HG03039 (cell line): Measurements from ENCODE around the gene DNAI2.

Experiments used
- ATAC-seq: cut with Tn5 transposase; IDR thresholded peaks from one replicate; pipeline ENCODE4 v1.9.1; 2021; ENCODE audit warnings: mild to moderate bottlenecking, moderate library complexity; ENCODE audit not compliant: unreplicated experiment

Gene DNAI2, protein sequence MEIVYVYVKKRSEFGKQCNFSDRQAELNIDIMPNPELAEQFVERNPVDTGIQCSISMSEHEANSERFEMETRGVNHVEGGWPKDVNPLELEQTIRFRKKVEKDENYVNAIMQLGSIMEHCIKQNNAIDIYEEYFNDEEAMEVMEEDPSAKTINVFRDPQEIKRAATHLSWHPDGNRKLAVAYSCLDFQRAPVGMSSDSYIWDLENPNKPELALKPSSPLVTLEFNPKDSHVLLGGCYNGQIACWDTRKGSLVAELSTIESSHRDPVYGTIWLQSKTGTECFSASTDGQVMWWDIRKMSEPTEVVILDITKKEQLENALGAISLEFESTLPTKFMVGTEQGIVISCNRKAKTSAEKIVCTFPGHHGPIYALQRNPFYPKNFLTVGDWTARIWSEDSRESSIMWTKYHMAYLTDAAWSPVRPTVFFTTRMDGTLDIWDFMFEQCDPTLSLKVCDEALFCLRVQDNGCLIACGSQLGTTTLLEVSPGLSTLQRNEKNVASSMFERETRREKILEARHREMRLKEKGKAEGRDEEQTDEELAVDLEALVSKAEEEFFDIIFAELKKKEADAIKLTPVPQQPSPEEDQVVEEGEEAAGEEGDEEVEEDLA

DNA sequence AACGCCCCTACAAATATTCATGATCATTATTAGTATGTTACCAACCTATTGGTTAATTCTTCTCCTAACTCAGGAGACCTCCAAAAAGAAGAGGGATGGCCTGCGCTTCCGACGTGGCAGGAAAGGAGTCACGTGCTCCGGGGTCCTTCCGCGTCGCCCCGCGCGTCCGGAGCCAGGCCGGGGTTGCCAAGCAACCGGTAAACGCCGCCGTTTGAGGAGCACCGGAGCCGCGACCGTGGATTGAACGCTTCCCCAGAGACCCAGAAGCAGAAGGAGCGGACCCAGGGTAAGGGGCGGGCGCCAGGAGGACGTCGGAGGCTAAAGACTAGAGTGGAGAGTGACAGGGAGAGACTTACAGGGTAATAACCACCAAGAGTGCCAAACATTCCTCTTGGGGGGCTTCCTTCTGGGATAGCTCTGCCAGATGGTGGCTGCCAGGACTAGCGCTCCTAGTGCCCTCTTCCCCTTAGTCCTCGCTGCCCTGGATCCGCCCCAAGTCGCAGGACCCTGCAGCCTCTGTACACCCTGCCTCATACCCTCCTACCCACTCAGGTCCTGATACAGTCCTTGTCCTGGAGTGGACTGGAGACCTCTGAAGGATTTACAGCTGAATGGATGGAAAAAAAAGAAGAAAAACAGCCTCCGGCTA is at the start of gene DNAI2:
DNAI2 (plus strand) TSS at position 175 of the 649 bp plus-strand sequence. CDS start 7,584 bp downstream, outside the sequence.
- no peak for ATAC-seq

DNA sequence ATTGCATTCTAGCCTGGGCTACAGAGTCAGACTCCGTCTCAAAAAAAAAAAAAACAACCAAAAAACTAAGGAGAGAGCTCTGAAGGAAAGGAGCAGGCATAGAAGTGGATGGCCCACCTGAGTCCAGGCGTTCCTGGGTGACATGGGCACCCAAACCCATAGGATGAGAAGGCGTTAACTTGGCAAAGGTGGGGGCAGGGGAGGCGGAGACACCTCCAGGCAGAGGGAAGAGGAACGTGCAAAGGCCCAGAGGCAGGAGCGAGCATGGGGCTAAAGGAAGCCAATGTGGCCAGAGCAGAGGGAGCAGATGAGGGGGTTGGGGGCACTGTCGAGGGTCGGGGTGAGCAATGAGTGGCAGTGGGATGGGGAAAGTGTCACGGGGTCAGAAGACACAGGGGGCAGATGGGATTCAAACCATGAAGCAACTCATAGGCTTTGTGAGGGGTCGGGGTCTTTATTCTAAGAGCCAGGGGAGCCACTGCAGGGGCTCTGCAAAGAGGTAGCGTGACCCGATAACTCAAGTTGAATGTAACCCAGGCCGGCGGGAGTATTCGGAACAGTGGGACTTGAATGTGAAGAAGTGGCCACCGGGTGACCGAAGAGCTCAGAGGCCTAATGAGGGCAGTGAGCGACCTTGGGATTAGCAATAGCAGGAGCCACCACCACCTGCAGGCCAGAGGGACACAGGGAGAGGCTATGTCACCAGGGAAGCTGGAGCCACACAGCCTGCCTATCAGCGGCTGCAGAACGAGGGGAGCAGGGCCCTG is 48.9 kb upstream of the DNAI2 start:
- ATAC-seq: no peak

DNA sequence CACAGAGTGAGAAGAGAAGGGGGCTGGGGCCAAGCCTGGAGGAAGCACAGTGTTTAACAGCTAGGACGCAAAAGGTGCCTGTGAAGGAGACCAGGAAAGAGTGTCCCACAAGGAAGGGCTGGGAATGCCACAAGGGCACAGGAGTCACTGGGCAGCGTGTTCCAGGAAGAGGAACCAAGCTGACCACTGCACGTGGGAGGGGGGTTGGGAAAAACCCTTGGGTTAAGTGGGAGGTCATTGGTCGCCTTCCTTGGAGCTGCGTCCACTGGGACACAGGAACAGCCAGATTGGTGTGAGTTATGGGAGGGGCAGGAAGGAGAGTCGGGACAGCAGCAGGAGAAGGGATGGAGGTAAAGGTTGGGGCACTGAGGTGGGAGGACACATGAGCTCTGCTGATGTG is 47.8 kb upstream of the DNAI2 start:
- ATAC-seq: no peak

DNA sequence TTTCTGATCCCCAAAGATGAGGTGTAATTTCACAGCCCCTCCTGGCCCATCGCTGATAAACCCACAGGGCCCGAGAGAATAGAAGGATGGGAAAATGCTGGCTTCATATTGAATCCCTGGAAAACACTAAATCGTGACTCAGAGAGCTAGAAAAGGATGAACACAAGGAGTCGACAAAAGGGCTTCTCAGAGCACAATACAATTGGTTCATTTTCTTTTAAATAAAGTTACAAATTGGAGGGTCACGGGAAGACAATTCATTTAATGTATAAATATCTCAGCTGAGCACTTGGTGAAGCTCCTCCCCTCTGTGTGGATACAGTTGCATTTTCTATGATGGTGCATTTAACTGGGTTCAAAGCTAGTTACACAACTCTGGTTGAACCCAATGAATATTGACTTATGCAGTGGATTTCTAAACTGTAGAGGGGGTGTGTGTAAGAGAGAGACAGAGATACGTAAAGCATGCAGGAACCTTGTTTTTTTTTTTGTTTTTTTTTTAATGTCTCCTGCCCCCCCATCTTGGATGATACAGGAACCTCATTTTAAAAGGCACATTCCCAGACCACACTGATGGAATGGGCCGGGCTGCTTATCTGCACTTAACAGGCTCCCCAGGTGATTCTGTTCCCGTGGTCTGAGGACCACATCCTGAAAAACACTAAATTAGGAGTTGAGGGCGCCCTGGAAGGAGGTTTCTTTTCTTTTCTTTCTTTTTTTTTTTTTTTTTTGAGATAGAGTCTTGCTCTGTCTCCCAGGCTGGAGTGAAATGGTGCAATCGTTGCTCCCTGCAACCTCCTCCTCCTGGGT is 46.6 kb upstream of the DNAI2 start:
- ATAC-seq: no peak

DNA sequence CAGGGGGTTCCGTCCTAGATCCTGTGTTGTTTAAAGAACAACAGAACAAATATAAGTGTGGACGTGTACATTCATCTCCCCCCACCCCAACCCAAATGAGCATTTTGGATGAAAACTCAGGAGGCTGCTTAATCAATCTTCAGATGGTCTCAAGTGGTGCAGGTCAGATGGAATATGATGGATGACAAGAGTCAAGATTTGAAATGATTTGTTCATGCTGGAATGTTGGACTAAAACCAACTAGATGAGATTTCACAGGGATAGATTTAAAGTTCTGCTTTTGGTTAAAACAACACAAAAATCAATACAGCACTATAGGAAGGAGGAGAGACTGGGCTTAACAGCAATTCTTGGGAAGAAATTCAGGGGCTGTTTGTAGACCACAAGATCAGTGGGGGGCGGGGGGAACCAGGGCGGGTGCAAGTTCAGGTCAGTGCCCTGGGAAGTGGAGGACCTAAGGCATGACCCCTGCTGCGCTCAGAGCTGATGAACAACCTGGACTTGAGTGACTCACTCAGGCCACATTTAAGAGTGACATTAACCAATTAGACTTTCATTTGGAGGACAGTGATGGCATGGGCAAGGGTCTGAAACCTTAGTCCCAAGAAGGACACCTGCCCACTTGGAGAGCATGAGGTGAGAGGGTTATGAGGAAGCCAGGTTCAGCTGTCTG is 45.6 kb upstream of the DNAI2 start:
- ATAC-seq: no peak

DNA sequence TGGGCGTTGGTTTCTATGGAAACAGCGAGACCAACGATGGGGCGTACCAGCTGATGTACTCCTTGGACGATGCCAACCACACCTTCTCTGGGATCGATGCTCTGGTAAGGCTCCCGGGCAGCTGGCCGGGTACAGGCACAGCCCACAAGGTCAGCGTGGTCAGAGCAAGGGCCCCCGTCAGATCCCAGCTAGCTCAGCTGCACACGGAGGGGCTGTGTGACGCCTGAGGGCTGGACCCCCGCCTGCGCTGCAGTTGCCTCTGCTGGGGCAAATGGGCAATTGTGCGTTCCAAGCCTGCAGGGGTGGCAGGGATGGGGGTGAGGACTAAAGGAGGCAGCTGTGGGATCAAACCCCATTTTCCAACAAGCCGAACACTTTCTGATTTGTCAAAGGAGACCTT is 43.1 kb upstream of the DNAI2 start:
- no peak for ATAC-seq

DNA sequence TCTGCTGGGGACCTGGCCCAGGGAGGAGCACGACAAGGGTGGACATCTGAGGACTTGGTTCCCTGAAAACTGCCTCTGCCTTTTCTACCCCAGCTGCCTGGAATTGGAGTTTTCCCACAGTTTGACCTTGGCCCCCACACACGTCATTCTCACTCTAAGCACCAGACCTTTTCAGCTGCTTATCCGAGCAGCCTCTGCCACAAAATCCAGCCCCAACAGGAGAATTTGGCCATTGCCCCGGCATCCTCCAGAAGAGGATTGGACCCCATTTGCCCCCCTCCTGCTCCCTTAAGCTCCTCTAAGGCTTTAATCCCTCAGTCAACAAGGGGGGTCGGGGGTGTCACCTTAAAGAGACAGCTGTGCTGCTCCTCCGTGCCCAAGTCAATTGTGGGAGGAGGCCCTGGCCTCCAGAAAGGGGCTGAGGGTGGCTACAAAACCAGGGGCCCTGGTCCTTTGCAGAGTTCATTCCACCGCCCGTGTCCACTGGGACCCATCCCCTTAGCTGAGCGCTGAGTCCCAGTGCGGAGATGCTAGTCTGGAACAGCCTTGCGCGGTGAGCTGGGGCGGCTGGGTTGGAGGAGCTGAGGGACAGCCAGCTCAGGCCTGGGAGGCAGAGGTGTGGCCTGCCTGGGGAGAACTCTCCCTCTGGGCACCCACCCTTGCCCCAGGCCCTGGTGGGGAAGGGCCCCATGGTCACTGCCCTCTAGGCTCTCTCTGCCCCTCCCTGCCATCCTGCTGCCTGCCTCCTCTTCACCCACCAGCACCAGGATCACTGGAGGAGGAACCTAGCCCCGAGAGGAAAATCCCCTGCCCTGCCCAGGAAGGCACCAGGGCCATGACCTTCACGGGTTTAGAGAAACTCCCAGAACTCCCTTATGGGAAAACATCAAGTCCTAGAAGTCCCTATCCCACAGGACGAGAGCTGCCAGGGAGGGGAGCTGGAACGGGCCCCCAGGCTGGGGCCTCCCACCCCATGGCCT is 41.8 kb upstream of the DNAI2 start:
- no peak for ATAC-seq

DNA sequence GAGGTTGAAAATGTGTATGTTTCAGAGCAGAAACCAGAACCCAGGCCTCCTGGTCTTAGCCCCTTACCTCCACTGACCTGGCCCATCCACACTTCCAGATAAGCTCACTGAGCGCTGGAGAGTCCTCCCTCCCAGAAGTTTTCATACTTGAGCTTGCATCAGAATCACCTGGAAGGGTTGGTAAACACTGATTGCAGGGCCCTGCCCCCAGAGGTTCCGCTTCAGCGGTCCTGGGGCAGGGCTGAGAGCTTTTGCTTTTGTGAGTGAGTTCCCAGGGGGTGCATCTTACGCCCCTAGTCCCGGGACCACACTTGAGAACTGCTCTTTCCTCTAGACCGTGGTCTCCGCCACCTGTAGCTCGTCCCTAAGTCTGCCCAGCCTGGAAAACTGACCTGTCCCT is 40.1 kb upstream of the DNAI2 start:
- no peak for ATAC-seq

DNA sequence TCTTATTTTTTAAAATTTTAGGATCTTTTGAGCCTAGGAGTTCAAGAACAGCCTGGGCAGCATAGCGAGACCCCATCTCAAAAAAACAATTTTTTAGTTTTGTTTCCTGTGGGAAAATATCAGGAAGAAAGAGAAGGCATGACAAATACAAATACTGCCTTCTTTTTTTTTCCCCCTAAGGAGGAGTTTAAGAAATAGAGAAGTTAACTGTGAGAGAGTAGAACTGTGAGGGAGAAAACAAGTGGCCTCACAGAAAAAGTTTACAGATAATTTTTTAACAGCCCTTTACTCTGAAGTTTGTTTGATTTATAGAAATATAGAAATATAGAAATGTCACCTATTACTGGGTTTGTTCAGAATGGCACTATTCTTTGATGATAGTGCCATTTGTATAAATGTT is 39.5 kb upstream of the DNAI2 start:
- ATAC-seq: no peak

DNA sequence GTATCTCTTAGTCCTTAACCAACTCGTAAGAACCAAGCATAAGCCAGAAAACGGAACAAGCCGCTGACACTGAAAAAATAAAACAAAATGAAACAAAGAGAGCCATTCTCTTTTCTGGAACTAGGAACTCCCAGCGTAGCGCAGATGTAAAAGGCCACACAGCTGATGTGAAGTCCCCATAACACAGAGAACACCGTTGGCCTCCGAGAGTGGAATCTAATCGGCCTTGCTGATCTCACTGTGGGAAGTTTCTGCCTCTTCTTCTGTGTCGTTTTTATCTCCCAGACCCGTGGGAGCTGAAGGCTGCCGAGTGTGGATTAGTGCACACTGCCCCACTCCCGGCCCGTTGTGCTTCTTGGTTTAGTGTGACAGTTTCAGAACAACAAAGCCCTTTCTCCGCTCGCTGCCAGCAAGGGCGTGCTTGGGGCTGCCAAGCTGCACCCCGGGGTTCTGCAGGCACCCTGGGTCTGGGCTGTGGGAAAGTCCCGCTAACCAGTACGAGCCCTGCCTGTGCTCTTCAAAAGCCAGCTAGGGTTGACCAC is 38.9 kb upstream of the DNAI2 start:
- no peak for ATAC-seq

DNA sequence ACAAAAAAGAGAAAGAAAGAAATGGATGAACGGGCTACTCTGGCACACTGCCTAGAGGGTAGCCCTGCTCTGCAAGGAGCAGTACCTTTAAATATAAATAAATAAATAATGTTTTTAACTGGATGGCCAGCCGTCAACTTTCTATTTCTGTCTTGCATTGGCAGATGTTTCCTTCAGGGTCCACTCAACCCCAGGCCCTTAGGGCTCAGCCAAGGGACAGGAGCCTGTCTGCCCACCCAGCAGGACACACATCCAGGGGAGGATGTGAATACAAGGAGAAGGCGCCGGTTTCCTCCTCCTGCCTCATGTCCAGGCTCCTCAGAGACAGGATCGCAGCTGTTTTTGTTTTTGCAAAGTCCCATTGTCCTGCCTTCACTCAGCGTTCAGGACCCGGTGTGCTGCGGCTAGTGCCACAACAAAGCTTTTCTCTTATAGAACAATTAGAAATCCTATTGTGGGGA is 38.1 kb upstream of the DNAI2 start:
- no peak for ATAC-seq

DNA sequence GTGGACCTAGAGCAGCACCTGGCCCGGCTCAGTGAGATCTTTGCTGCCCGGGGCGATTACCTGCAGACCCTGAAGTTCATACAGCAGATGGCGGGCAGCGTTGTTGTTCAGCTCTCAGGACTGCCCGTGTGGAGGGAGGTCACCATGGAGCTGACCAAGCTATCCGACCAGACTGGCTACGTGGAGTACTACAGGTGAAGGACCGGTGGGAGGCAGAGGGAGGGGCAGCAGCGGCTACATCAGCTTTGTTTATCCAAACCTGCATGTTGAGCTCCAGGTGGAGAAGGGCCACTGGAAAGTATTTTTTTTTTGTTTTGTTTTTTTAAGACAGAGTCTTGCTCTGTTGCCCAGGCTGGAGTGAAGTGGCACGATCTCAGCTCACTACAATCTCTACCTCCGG is 36.7 kb upstream of the DNAI2 start:
- no peak for ATAC-seq

DNA sequence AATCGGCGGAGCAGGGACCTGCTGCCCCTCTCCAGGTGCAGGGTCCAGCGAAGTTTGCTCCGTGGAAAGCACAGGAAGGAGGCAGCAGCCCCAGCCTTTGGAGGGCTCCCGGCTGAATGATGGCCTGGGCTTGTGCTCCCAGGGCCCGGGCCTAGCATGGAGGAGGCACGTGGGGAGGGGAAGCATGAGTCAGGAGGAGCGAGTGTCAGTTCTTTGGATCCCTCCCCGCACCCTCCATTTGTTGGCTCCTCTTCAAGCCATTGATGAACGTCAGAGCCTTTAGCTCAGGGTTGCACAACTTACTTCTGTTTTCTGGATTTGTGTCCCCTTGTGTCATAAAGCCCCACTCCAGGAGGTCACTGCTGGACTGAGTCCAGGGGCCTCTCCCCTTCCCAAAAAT is 34.9 kb upstream of the DNAI2 start:
- ATAC-seq: no peak

DNA sequence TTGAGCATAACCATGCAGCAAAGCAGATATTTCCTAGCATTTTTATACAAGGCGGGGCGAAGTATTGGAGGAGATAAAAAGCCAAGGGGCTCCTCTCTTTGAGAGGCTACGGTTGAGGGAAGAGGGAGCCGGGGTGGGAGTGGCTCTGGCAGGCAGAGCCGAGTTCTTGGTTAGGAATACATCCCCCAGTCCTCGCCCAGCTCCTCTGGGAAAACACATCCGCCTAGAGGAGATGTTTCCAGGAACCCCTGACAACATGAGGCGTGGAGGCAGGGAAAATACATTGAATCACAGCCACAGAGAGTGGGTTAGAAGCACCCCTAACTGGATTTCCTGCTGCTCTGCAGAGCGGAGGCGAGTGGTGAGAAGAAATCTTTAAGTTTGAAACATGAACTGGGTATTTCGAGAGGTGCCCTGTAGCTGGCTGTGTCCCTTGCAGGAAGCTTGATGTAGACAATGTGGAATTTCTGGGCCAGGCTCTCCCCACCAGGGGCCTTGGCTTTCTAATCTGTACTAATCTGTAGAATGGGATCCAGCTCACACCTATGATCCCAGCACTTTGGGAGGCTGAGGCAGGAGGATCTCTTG is 33.3 kb upstream of the DNAI2 start:
- no peak for ATAC-seq

DNA sequence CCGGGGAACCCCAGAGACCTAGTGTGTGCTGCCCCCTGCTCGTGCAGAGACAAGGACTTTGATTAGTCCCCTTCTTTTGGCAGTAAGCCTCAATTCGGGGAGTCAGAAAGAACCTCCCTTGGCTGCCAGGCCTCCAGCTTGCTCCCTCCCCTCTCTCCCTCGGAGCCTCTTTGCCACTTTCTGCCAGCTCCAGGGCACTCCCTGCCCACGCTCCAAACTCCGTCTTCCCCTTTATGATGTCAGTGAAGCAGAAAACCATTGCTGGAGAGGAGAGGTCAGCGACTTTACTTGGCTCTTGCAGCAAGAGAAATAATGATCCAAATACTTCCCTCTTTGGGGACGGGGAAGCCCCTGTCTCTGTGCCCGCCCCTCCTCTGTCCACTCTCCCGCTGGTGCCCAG is 32.6 kb upstream of the DNAI2 start:
- ATAC-seq: no peak

DNA sequence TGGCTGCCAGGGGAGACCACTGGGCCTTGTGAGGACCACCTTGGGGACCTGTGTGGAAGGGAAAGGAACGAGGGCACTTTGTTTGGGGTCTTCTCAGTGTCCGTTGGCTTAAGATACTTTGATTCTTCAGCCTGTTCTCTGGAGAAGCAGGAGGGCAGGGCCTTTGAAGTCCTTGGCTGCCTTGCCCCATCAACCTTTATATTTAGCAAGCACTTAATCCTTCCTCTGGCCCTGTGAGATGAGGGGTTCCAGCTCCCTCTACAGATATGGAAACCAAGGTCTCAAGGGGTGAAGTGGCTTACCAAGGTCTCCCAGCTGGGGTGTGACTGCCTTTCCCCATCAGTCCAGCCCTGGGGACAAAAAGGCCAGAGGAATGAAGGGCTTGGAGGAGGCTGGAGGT is 32.2 kb upstream of the DNAI2 start:
- no peak for ATAC-seq

DNA sequence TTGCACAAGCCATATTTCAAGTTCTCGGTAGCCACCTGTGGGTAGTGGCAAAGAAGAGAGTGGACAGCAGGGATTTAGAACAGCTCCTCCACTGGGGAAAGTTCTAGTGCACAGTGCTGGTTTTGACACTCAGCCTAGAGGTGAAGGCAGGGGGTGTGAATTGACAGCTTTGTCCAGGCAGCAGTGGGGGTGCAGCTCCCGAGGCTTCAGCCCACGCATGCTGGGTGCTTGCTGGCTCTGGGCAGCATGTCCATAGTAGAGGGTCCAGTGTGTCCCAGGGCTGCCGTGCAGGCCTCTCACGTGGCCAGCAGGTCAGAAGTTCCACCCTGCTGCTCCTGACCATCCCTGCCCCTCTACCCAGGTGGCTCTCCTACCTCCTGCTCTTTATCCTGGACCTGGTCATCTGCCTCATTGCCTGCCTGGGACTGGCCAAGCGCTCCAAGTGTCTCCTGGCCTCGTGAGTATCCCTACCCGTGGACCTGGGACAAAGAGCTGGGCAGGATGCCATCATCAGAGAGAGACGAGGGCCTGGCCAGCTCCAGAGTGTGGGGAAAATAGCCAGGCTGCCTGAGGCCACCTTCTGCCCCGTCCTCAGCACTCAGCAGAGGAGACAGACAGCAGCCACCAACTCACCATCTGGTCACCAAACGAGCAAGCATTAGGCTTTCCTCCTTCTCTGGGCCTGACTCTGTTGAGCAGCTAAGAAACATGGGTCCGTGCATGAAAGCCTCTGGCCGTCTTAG is 30.9 kb upstream of the DNAI2 start:
- ATAC-seq: no peak
